Measurements from ENCODE around the gene VENTX. TPM values are rescaled to one million over a fixed set of nuclear protein-coding genes. Genes with fewer than 3 reads are reported as not detected.
"Not testable (repeated sequence)": the region's sequence is repeated elsewhere in the genome, so short reads cannot be mapped to it uniquely, and the experiment has no call there.

The VENTX gene
- total and polyA plus RNA-seq, 2 donors (not counting 3 experiments of a cell fraction or from before 2014, with no cell fraction given) = not detected

GRCh38 chr10:133221331-133221730 is 16.3 kb upstream of the VENTX start:
- H3K79me2 ChIP-seq (ENCODE audit: control insufficient read depth, insufficient read depth, low read length) = no peaks in the 10 kb centered on the region
- FAIRE-seq (no peak), DNase-seq (ENCODE audit: low read depth, low spot score) (no peak)
- ChIA-PET CTCF (no interaction called here), POLR2A (no interaction called here)
- dilution Hi-C loops (cut with MboI; ENCODE audit: extremely low pct_ligation_motif_present, low sequenced_read_pairs) (no loop called here), intact Hi-C loops (cut with micrococcal nuclease) (no loop called here)
- H3K36me3 ChIP-seq (ENCODE audit: control insufficient read depth in 2 of 2, extremely low read depth in 1 of 2, insufficient read depth in 2 of 2, low read length in 2 of 2) = no peaks in the 10 kb centered on the region
- H3K9ac ChIP-seq (replicated peaks; ENCODE audit: extremely low read depth, insufficient read depth, low read length) = no peak overlapping the region
- H4K20me1 ChIP-seq (replicated peaks; ENCODE audit: control insufficient read depth, extremely low read depth, insufficient read depth, low read length) = no peaks in the 10 kb centered on the region
- no peaks in the 10 kb centered on the region for H3K9me1 ChIP-seq (replicated peaks; ENCODE audit: control insufficient read depth, extremely low read depth, insufficient read depth, low read length)
- H3K4me3 ChIP-seq (replicated peaks in 1 of 3; ENCODE audit: insufficient read depth in 1 of 3, low read depth in 1 of 3, low read length in 3 of 3) = no peak overlapping the region
- no peak overlapping the region for H3K4me2 ChIP-seq (ENCODE audit: insufficient read depth, low read length)
- BruUV-seq (replicated peaks) = no TSS peak
- no peaks in the 10 kb centered on the region for H3K4me1 ChIP-seq (ENCODE audit: control insufficient read depth, extremely low read depth, insufficient read depth, low read length)
- no peak overlapping the region for H2AFZ ChIP-seq (ENCODE audit: low read depth, low read length)
- TF ChIP-seq POLR2AphosphoS5 (IDR thresholded peaks at IDR 0.05; ENCODE audit: insufficient read depth, low read depth, low read length) = no peak
- TF ChIP-seq FOS (IDR thresholded peaks at IDR 0.05; ENCODE audit: borderline replicate concordance, insufficient read depth, low read length) = no peak
- no peak for TF ChIP-seq CTCF (IDR thresholded peaks at IDR 0.05; ENCODE audit: extremely low read depth in 1 of 2, insufficient read depth in 1 of 2, low read depth in 1 of 2, low read length in 2 of 2)
- no peak for TF ChIP-seq JUN (IDR thresholded peaks at IDR 0.05; ENCODE audit: borderline replicate concordance, insufficient read depth, insufficient read length, low read depth)
- TF ChIP-seq MYC (IDR thresholded peaks at IDR 0.05; ENCODE audit: low read depth, low read length) = no peak
- no peaks in the 10 kb centered on the region for H3K27me3 ChIP-seq (ENCODE audit: control insufficient read depth in 2 of 2, insufficient read depth in 2 of 2, low read length in 2 of 2)
- no peaks in the 10 kb centered on the region for H3K9me3 ChIP-seq (replicated peaks; ENCODE audit: control insufficient read depth, insufficient read depth, low read length)
- H3K27ac ChIP-seq (ENCODE audit: insufficient read depth, low read depth, low read length) = no peak overlapping the region

DNA sequence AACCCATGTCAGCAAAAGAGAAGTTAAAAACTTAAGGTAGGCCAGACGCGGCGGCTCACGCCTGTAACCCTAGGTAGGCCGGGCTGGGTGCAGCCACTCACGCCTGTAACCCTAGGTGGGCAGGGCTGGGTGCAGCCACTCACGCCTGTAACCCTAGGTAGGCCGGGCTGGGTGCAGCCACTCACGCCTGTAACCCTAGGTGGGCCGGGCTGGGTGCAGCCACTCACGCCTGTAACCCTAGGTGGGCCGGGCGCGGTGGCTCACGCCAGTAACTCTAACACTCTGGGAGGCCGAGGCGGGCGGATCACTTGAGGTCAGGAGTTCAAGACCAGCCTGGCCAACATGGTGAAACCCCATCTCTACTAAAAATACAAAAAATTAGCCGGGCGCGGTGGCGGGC is 15.9 kb upstream of the VENTX start:
- H3K9me1 ChIP-seq (replicated peaks; ENCODE audit: control insufficient read depth, extremely low read depth, insufficient read depth, low read length); dilution Hi-C loops (cut with MboI; ENCODE audit: extremely low pct_ligation_motif_present, low sequenced_read_pairs); H3K27ac ChIP-seq (ENCODE audit: insufficient read depth, low read depth, low read length); DNase-seq (ENCODE audit: low read depth, low spot score); H3K4me1 ChIP-seq (ENCODE audit: control insufficient read depth, extremely low read depth, insufficient read depth, low read length); H3K27me3 ChIP-seq (ENCODE audit: control insufficient read depth in 2 of 2, insufficient read depth in 2 of 2, low read length in 2 of 2); CTCF ChIA-PET; H4K20me1 ChIP-seq (replicated peaks; ENCODE audit: control insufficient read depth, extremely low read depth, insufficient read depth, low read length); intact Hi-C loops (cut with micrococcal nuclease); H2AFZ ChIP-seq (ENCODE audit: low read depth, low read length); H3K9ac ChIP-seq (replicated peaks; ENCODE audit: extremely low read depth, insufficient read depth, low read length); H3K79me2 ChIP-seq (ENCODE audit: control insufficient read depth, insufficient read depth, low read length); H3K36me3 ChIP-seq (ENCODE audit: control insufficient read depth in 2 of 2, extremely low read depth in 1 of 2, insufficient read depth in 2 of 2, low read length in 2 of 2); H3K4me3 ChIP-seq (replicated peaks in 1 of 3; ENCODE audit: insufficient read depth in 1 of 3, low read depth in 1 of 3, low read length in 3 of 3); H3K4me2 ChIP-seq (ENCODE audit: insufficient read depth, low read length); H3K9me3 ChIP-seq (replicated peaks; ENCODE audit: control insufficient read depth, insufficient read depth, low read length); FAIRE-seq; BruUV-seq (replicated peaks); POLR2A ChIA-PET: not testable (repeated sequence)

Data from endothelial cell of umbilical vein (primary cell).